HG02571 (cell line): ENCODE results near the gene TUT1.
"Not testable (repeated sequence)": the region's sequence is repeated elsewhere in the genome, so short reads cannot be mapped to it uniquely, and the experiment has no call there.

Source experiments
- ATAC-seq: cut with Tn5 transposase; IDR thresholded peaks from one replicate; pipeline ENCODE4 v1.9.1; 2021; ENCODE audit warnings: mild to moderate bottlenecking, moderate library complexity; ENCODE audit not compliant: unreplicated experiment

TUT1 gene, protein sequence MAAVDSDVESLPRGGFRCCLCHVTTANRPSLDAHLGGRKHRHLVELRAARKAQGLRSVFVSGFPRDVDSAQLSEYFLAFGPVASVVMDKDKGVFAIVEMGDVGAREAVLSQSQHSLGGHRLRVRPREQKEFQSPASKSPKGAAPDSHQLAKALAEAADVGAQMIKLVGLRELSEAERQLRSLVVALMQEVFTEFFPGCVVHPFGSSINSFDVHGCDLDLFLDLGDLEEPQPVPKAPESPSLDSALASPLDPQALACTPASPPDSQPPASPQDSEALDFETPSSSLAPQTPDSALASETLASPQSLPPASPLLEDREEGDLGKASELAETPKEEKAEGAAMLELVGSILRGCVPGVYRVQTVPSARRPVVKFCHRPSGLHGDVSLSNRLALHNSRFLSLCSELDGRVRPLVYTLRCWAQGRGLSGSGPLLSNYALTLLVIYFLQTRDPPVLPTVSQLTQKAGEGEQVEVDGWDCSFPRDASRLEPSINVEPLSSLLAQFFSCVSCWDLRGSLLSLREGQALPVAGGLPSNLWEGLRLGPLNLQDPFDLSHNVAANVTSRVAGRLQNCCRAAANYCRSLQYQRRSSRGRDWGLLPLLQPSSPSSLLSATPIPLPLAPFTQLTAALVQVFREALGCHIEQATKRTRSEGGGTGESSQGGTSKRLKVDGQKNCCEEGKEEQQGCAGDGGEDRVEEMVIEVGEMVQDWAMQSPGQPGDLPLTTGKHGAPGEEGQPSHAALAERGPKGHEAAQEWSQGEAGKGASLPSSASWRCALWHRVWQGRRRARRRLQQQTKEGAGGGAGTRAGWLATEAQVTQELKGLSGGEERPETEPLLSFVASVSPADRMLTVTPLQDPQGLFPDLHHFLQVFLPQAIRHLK

DNA sequence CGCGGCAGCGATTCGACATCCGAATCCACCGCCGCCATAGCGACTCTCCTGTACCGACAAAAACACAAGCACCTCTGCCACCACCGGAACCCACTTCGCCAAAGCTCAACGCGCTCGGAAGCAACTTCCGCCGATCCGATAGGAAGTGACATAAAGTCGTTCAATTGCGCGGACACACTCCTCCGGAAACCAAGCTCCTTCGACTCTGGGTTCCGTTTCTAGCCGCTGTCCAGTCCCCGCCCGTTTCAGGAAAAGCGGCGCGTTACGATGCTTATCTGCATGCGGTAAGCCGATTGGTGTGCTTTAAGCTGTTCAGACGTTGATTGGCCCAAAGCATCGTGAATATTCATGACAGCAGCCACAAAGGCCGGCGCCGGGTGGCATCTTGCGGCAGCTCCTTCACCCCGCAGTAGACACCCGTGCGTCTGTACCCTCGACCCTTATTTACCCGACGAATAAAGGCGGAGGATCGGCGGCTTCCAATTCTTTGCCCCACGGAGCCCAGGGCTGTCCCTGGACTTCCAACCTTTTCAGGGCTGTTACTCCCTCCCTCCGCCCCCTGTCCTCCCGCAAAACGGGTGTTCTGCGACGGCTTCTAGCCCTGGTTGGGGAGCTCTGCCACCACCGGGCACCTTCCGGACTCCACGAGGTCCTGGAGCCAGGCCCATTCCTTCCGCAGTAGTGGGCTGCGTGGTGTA, at the start of gene TUT1:
TUT1 (minus strand) TSS at position 76 of the 698 bp plus-strand sequence; CDS start at position 38, 38 bp downstream.
- ATAC-seq = peak; percentile 83

DNA sequence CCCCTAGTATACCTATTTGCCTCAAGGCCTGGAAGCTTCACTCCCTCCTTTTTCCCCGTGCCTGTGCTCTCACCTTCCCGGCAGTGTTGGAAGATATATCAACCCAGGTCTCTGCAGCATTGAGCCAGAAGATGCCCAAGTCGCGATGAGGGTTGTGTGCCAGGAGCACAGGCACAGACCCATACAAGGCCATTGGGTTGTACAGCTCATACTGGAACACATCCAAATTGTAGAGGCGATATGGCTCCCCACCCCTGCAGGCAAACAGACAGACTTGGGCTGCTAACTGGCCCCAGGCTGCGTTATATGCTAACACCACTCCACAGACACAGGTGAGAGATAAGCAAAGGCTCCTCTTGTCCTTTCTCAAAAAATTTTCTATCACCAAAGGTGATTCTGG, 41.2 kb upstream of the TUT1 start:
- ATAC-seq = no peak

DNA sequence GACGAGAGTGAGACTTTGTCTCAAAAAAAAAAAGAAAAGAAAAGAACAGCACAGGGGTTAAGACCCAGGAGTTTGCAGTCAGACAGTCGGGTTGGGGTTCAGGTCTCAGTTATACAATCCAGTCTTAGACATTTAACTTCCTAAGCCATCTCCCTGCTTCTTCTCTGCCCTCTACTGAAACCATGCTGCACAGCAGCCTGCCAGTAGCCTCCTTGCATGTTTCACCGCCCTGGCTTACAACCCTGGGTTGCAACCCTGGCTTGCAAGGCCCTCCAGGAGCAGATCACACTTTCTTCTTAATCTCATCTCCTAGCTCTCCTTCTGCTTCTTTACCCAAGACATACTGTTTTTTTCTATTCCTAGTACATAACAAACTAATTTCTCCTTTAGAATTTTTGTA, 36.4 kb upstream of the TUT1 start:
- no peak for ATAC-seq

DNA sequence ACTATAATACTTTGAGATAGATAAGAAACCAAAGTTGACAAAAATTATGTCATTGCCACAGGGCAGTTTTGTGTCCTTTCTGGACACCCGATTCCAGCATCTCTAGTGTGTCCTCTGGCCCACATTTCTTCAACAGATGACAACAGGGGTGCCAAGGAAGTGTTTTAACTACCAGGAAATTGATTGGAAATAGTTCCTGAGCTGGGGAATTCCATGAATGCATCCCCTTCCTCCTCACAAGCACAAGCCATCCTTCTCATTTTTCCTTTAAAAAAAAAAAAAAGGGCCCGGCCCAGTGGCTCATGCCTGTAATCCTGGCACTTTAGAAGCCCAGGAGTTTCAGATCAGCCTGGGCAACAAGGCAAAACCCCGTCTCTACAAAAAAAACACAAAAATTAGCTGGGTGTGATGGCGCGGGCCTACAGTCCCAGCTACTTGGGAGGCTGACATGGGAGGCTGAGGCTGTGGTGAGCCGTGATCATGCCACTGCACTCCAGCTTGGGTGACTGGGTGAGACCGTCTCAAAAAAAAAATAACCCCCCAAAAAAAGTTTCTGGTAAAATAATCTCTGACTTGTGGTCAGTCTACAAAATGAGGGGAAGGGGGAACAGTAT, 31.3 kb upstream of the TUT1 start:
- ATAC-seq = no peak

DNA sequence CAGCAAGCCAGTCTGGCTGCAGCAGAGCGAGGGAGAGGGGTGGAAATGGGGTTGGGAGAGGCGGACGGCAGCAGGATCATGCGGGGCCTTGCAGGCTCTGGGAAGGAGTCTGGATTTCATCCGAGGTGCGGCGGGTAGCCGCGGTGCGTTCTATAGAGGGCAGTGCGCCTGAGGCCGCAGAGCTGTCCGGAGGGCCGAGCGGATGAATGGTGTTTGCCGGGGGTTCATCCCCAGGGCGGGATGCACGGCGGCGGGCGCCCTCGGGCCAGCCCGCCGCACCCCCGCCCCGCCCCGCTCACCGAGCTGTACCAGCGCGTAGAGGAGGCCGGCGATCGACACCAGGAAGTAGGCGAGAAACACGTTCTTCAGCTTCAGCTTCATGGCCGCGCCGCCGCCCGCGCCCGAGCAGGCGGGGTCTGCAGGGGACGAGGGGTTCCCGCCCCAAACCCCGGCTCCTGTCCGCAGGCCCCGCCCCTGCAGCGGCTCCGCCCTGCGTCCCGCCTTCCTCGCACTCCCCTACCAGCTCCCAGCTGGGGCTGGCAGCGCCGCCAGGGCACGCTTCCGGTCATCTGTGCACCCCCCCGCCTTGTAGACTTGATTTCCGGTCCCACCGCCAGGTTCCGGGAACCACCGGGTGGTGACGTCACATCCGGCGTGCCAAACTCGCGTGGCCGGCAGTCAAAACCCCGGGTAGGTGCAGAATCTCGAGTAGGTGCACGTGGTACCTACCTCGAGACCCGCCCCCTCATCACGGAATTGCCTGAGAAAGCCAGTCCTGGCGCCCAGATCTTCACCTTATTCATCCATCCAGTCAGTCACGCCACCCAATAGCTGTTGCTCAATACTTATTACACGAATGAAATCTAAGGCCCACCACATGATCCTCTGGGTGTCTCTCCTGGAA, 30.5 kb upstream of the TUT1 start, which contains the start of gene B3GAT3:
B3GAT3 (minus strand) TSS at position 420 of the 904 bp plus-strand sequence; CDS start at position 381, 39 bp downstream.
- ATAC-seq = peak; percentile 93

DNA sequence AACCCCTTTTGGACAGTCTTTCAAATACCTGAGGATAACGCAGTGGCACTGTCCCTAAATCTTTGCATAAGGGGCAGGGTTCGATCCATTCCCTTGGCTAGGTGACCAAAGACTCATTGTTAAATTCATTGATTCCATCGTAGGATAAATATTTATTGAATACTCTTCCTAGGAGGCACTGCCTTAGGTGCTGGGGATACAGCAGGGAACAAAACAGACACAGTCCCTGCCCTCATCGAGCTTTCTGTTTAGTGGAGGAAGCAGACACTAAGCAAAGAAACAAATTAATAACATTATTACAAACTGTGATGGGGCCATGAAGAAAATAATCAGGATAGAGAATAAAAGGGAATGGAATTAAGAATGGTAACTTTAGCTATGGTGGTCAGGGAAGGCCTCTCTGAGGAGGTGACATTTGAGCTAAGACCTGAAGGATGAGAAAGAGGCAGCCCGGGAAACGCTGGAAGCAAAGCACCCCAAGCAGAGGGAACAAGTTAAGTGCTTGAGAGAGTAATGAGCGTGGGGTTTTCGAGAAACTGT, 29.8 kb upstream of the TUT1 start:
- no peak for ATAC-seq

DNA sequence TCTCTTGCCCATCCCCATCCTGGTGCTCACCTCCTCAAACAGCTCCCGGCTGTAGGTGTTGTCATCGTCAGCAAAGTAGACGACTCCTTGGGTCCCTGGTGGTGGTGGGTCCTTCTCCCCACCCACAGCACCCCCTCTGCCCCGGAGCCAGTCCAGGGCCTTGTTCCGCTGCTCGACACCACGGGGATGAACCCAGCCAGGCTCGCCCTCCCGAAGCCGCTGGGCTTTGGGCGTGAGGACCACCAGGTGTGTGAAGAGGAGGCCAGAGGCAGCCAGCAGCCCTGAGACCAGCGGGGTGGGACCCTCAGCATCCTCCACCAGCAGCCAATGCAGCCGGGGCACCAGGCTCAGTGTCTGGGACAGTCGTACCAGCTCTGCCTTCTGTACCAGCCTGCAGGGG, 25.6 kb upstream of the TUT1 start:
- not testable (repeated sequence) for ATAC-seq

DNA sequence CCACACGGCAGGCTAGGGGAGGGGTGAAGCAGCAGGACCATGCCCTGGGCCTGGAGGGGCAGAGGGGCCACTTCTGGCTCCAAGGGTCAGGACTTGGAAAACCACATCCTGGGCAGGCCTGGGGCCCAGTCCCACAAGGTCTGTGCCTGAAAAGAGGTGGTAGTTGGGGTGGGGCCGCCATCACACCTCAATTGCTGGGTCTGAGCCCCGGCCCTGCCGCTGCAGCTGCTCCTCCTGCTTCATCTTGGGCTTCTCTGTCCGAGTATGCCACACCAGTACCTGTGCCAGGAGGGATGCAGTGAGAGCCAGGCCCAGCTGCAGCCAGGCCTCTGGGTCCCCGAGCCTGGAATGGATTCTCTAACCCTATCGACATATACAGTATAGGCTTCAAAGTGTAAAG, 24.2 kb upstream of the TUT1 start:
- no peak for ATAC-seq

DNA sequence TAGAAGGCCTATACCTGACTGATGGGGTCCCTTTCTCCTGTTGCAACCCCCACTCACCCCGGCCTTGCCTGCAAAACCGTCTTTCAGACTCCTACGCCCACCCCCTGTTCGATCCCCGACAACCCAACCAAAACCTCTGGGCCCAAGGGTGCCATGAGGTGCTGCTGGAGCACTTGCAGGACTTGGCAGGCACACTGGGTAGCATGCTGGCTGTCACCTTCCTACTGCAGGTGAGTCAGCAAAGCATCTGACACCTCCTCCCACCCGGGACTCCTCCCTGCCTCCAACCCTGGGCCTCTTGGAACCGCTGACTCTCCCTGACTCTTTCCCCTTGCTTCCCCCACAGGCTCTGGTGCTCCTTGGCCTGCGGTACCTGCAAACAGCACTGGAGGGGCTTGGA, 23.0 kb upstream of the TUT1 start:
- ATAC-seq = no peak

DNA sequence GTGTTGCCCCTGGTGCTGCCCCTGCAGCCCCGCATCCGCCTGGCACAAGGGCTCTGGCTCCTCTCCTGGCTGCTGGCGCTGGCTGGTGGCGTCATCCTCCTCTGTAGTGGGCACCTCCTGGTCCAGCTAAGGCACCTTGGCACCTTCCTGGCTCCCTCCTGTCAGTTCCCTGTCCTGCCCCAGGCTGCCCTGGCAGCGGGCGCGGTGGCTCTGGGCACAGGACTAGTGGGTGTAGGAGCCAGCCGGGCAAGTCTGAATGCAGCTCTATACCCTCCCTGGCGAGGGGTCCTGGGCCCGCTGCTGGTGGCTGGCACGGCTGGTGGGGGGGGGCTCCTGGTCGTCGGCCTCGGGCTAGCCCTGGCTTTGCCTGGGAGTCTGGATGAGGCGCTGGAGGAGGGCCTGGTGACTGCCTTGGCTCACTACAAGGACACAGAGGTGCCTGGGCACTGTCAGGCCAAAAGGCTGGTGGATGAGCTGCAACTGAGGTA, 22.0 kb upstream of the TUT1 start:
- ATAC-seq = no peak

DNA sequence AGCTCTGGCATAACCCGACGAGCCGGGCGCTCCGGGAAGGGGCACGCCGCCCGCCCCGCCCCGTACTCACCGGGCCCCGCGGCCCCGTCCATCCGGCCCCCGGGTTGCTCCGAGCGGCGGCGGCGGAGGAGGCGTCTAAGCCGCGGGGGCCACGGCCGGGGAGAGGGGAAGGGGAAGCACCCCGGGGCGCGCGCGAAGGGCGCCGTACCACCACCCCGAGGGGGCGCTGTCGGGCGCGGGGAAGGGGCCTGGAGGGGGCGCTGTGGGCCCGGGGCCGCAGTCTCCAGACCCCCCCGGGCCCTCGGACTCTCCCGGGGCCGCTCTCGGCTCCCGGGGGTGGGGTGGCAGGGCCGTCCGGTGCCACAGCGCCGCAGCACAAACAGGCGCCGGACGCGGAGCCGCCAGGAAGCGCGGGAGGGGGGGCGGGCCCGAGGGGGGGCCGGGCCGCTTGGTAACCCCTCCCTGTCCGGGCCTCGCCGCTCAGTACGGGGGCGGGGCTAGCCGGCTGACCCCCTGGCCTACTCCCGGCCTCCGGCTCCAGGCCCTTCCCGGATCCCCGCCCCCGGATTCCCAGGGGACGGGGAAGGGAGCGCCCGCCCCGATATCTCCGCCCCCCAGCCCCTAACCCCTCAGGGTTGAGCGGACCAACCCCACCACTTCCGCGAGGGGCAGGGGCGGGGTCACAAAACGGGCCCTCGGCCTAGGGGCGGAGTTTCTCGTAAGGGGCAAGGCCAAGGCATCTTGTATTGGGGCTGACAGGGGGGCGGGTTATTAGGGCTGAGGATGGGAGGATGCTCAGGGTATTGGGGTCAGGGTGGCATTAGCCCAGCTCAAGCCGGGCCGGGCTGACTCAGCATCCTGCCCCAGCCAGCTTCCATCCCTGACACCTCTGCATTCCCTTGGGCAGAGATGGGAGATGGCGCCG, 21.3 kb upstream of the TUT1 start, which contains the start of the genes EML3 and ROM1:
EML3 (minus strand) TSS at position 410 of the 925 bp plus-strand sequence; CDS start at position 92, 318 bp downstream.
ROM1 (plus strand) TSS at position 892 of the 925 bp plus-strand sequence; CDS start at position 917, 25 bp downstream.
- peak; percentile 56 for ATAC-seq

DNA sequence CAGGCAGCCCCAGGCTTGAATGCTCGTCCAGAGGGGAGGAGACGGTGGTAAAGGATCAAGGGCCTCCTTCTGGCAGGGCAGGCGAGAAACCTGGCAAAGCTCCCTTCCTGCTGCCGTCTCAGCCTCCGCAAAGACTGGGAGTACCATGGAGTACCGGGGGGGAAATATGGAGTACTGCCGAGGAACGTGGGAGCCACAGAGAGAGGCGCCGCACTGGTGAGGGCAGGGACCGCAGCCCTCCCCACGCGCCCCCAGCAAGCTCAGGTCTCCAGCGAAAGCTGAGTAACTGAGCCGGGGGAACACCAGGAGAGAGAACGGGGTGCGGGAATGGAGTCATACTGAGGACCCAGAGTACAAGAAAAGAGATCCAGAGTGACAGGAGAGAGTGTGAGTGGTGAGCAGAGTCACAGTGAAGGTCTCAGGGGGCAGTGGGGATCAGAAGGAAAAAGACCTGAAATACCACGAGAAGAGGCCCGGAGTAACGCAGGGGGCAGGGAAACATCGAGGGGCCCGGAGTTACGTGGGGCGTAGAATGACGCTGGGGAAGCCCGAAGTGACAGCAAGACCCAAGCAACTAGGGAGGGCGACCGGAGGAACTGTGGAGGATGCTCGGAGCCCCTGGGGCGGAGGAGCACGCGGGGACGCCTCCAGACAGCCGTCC, 20.5 kb upstream of the TUT1 start:
- peak; percentile 10 for ATAC-seq

DNA sequence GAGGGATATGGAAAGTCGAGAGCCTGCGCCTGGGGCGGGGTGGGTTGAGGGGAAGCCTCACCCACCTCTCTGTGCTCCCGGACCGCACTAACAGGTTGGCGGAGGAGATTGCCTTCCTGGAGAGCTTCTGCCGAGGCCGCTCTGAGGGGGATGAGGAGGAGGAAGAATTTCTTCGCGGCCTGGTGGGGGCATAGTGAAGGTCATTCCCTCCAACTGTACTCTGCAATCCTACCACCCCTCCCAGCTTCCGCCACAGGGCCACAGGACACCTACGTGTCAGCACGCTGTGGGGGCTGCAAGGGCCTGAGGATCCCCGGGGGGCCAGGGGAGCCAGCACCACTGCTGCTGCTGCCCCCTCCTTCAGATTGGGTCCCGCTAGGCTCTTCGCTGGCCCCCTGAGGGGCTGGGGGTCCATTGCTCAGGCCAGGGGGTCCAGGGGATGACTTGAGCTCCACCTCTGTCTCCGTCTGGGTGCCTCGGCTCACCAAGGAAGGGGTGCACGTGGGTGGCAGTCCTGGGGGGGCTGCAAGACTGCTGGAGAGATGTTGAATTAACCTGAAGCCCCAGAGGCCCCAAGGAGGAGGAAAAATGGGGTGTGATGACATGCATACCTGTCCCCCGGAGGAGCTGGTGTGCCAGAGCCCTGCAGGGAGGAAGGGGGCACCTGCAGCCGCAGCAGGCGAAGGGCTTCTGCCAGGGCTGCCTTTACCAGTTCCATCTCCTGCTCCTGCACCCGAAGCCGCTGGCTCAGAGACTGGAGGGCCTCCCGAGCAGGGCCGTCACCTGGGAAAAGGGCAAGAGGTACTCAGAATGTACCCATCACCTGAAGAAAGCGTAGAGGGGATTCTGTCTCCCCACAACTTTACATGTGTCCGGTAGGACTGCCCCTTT, 19.7 kb upstream of the TUT1 start:
- no peak for ATAC-seq

DNA sequence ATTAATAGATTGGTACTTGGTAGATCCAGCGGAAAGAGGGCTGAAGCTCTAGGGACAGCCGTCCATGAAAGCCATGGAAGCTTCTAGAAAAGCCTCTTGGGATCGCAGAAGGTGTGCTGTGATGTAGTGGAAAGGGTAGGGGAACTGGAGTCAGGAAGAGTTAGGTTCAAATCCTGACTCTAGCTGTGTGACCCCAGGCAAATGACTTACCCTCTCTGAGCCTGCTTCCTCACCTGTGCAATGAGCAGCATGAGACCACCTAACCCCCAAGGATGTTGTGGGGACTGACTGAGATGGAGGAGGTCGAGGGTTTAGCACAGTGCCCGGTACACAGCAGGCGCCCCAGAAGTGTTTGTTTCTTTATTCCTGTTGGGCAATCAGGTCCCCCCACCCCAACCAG, 19.1 kb upstream of the TUT1 start:
- ATAC-seq = no peak

DNA sequence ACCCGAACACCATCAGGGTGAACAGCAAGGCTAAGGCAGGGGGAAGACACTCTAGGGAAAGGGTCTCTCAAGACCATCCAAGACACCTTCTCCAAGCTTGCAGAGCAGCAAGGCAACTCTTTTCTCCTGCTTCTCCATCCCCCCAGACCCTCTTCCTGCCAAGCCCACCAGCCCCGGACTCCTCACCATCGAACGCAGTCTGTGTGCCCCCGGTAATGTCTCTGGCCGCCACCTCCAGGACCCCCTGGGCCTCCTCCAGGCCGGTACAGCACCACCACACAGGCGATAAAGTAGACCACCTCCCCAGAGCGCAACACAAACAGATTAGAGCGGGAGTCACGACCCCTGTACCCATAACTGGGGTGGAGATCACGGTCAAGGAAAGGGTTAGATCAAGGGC, 17.5 kb upstream of the TUT1 start:
- no peak for ATAC-seq

DNA sequence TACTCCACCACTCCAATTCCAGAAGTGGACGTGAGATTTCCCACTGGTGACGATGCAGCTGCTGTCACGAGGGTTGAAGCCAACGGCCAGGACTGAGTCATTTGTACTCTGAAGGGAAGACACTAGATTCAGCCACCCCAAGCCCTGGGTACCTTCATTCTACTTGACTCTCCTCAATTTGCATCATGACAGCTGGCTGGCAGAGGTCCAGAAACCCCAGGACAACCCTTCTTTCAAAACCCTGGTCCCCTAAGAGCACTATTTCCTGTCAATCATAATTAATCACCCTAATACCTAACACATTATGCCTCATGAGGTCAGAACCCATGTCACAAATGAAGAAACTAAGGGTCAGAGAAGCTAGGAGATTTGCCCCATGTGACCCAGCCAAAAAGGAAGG, 16.4 kb upstream of the TUT1 start:
- ATAC-seq = no peak
